H9 (cell line): ENCODE data around the gene PEX14. TPM values are rescaled to one million over a fixed set of nuclear protein-coding genes. Genes with fewer than 3 reads are reported as not detected.

ENCODE experiments used
- DNase-seq: peaks from one replicate; pipeline ENCODE4 v3.0.0-alpha.2; 2017
- H2AFZ ChIP-seq: one replicate; pipeline ENCODE4 v1.6.1; 2013; ENCODE audit warnings: mild to moderate bottlenecking, low read length, control low read depth, moderate library complexity
- H2AK5ac ChIP-seq: 2 replicates; pipeline ENCODE4 v1.6.1; 2013; ENCODE audit warnings: low read length, control low read depth, mixed read lengths; ENCODE audit not compliant: insufficient read length
- H2BK120ac ChIP-seq: one replicate; pipeline ENCODE4 v1.6.1; 2013; ENCODE audit warnings: low read depth, mild to moderate bottlenecking, low read length, control low read depth, inconsistent platforms; ENCODE audit not compliant: poor library complexity, severe bottlenecking
- H2BK12ac ChIP-seq: 2 replicates; pipeline ENCODE4 v1.6.1; 2013; ENCODE audit warnings: low read length, control low read depth, mixed read lengths, low read depth; ENCODE audit not compliant: insufficient read length
- H2BK15ac ChIP-seq: 2 replicates; pipeline ENCODE4 v1.6.1; 2013; ENCODE audit warnings: low read depth, low read length, control low read depth
- H2BK20ac ChIP-seq: one replicate; pipeline ENCODE4 v1.6.1; 2013; ENCODE audit warnings: low read depth, mild to moderate bottlenecking, low read length, control low read depth, inconsistent platforms; ENCODE audit not compliant: poor library complexity, severe bottlenecking
- H2BK5ac ChIP-seq: 2 replicates; pipeline ENCODE4 v1.6.1; 2013; ENCODE audit warnings: low read length, control low read depth, mixed read lengths; ENCODE audit not compliant: insufficient read length
- H3K14ac ChIP-seq: 2 replicates; pipeline ENCODE4 v1.6.1; 2013; ENCODE audit warnings: low read length, control low read depth; ENCODE audit not compliant: insufficient read depth
- H3K18ac ChIP-seq: 2 replicates; pipeline ENCODE4 v1.6.1; 2013; ENCODE audit warnings: low read depth, mild to moderate bottlenecking, mixed read lengths, low read length, control low read depth; ENCODE audit not compliant: insufficient read length
- H3K23ac ChIP-seq: 2 replicates; pipeline ENCODE4 v1.6.1; 2013; ENCODE audit warnings: low read length, control low read depth, mixed read lengths, low read depth; ENCODE audit not compliant: insufficient read length
- H3K23me2 ChIP-seq: 2 replicates; pipeline ENCODE4 v1.6.1; 2013; ENCODE audit warnings: low read depth, mild to moderate bottlenecking, mixed read lengths, low read length, control low read depth; ENCODE audit not compliant: insufficient read length, poor library complexity, severe bottlenecking
- H3K27ac ChIP-seq: 2 replicates; pipeline ENCODE4 v1.5.1; 2013; ENCODE audit warnings: low read length, control low read depth, mixed read lengths, low read depth; ENCODE audit not compliant: insufficient read length
- H3K27me3 ChIP-seq: 2 replicates; pipeline ENCODE4 v1.6.1; 2013; ENCODE audit warnings: low read length, control low read depth, inconsistent platforms; ENCODE audit not compliant: insufficient read depth
- H3K4ac ChIP-seq: 2 replicates; pipeline ENCODE4 v1.6.1; 2013; ENCODE audit warnings: low read depth, mild to moderate bottlenecking, control low read depth, inconsistent platforms, low read length, moderate library complexity
- H3K4me1 ChIP-seq: 2 replicates; pipeline ENCODE4 v1.6.1; 2013; ENCODE audit warnings: low read length, control low read depth, inconsistent platforms; ENCODE audit not compliant: insufficient read depth
- H3K4me2 ChIP-seq: 2 replicates; pipeline ENCODE4 v1.6.1; 2013; ENCODE audit warnings: low read length, control low read depth, mixed read lengths; ENCODE audit not compliant: insufficient read length, insufficient read depth
- H3K56ac ChIP-seq: 2 replicates; pipeline ENCODE4 v1.6.1; 2013; ENCODE audit warnings: low read depth, mild to moderate bottlenecking, mixed read lengths, low read length, control low read depth; ENCODE audit not compliant: insufficient read length
- H3K79me1 ChIP-seq: 2 replicates; pipeline ENCODE4 v1.6.1; 2013; ENCODE audit warnings: low read depth, mild to moderate bottlenecking, moderate library complexity, low read length, control low read depth, inconsistent platforms; ENCODE audit not compliant: insufficient read depth, poor library complexity, severe bottlenecking
- H3K79me2 ChIP-seq: 2 replicates; pipeline ENCODE4 v1.6.1; 2013; ENCODE audit warnings: low read length, control low read depth, inconsistent platforms; ENCODE audit not compliant: insufficient read depth
- H3K9ac ChIP-seq: 2 replicates; pipeline ENCODE4 v1.6.1; 2013; ENCODE audit warnings: low read length, control low read depth, mixed read lengths; ENCODE audit not compliant: insufficient read length; ENCODE audit errors: extremely low read depth
- H3K9me3 ChIP-seq: one replicate; pipeline ENCODE4 v1.6.1; 2013; ENCODE audit warnings: low read depth, low read length, inconsistent platforms; ENCODE audit not compliant: control insufficient read depth
- H3T11ph ChIP-seq: one replicate; pipeline ENCODE4 v1.6.1; 2013; ENCODE audit warnings: mild to moderate bottlenecking, low read length, control low read depth, inconsistent platforms
- H4K20me1 ChIP-seq: one replicate; pipeline ENCODE4 v1.6.1; 2013; ENCODE audit not compliant: control insufficient read depth, insufficient read length, insufficient read depth
- H4K5ac ChIP-seq: 2 replicates; pipeline ENCODE4 v1.6.1; 2013; ENCODE audit warnings: low read depth, mild to moderate bottlenecking, mixed read lengths, low read length, control low read depth; ENCODE audit not compliant: insufficient read length
- H4K8ac ChIP-seq: replicated peaks from 2 replicates; pipeline ENCODE4 v1.6.1; 2013; ENCODE audit warnings: low read length, control low read depth, mixed read lengths, low read depth; ENCODE audit not compliant: insufficient read length
- H4K91ac ChIP-seq: 2 replicates; pipeline ENCODE4 v1.6.1; 2013; ENCODE audit warnings: low read depth, mild to moderate bottlenecking, moderate library complexity, mixed read lengths, low read length, control low read depth; ENCODE audit not compliant: insufficient read length
- H3K27ac Mint-ChIP-seq, 3 experiments: 2 replicates in 2 of 3; 3 replicates in 1 of 3; pipeline ENCODE4 v1.8.0; 2020 to 2021; ENCODE audit warnings: mixed read lengths in 3 of 3, mild to moderate bottlenecking in 1 of 3, moderate library complexity in 1 of 3
- H3K27me3 Mint-ChIP-seq: 2 replicates; pipeline ENCODE4 v1.8.0; 2021; ENCODE audit warnings: low read depth, mild to moderate bottlenecking, moderate library complexity, mixed read lengths
- H3K36me3 Mint-ChIP-seq, 3 experiments: 2 replicates in 2 of 3; 3 replicates in 1 of 3; pipeline ENCODE4 v1.8.0; 2020 to 2021; ENCODE audit warnings: low read depth in 3 of 3, mixed read lengths in 3 of 3; ENCODE audit not compliant: insufficient read depth in 1 of 3
- H3K4me1 Mint-ChIP-seq, 2 experiments: 2 replicates each; pipeline ENCODE4 v1.8.0; 2020; ENCODE audit warnings: mixed read lengths in 2 of 2
- H3K4me3 Mint-ChIP-seq, 2 experiments: 2 replicates in 1 of 2; 3 replicates in 1 of 2; pipeline ENCODE4 v1.8.0; 2020 to 2021; ENCODE audit warnings: mild to moderate bottlenecking in 2 of 2, mixed read lengths in 2 of 2, moderate library complexity in 1 of 2
- H3K9me3 Mint-ChIP-seq, 2 experiments: 2 replicates in 1 of 2; 3 replicates in 1 of 2; pipeline ENCODE4 v1.8.0; 2020; ENCODE audit warnings: mild to moderate bottlenecking in 2 of 2, mixed read lengths in 2 of 2, moderate library complexity in 1 of 2
- WGBS: extraction: QIAGEN DNeasy Blood & Tissue Kit; methylation state at CpG from one replicate; pipeline ENCODE4 v1.1.7; 2013; ENCODE audit warnings: missing lambda C conversion rate, low lambda C conversion rate, mixed read lengths; ENCODE audit not compliant: insufficient read length; ENCODE audit errors: extremely low coverage; 5-methylcytosine and 5-hydroxymethylcytosine counted together
- total RNA-seq: library from RNA; stranded (reverse); gene quantifications from 2 replicates; pipeline ENCODE4 v1.2.1, GENCODE V29; 2021
- TF ChIP-seq, protein P1 (sequence below): fragments of 200-600 bp; sonication (generic); conservative IDR thresholded peaks from 3 replicates; pipeline ENCODE4 v1.8.0; 2021; ENCODE audit warnings: antibody characterized with exemption, mild to moderate bottlenecking

PEX14 gene
- total RNA-seq, 1 experiment from 2014 or later, result 23.9 TPM

DNA sequence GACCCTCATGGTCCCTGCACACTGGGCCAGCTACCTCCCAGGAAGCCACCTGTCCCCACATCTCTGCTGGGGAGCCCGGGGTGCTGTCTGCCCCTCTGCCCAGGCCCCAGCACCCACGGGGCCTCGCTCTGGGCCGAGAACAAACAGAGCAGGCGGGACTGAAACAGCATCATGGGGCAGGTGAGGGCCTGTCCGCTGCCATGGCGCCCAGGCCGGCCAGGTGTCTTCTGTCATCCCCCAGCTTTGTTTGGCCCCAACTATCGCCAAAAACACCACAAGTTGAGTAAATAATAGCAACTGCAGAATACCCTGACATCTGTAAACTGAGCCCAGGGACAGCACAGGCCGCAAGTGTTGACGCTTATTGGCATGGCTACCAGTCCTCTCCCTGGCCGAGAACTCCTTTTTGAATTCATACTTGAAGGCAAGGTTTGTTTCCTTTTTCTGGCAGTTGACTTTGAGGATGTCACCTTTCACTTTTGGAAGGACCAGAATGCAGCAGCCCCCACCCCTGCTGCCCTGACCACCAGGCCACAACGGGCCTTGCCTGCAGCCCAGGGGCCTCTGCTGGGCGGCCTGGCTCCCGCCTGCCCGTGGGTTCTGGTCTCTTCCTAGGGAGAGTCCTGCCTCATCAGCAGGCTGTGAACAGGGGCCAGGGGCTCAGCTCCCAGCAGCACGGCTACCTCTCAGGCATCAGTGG is 169.0 kb downstream of the PEX14 start:
- no peak for DNase-seq
- H3K23ac ChIP-seq, result no peak overlapping the region
- no peaks in the 10 kb centered on the region for H3K9me3 ChIP-seq
- H2BK15ac ChIP-seq, result no peak overlapping the region
- H2BK20ac ChIP-seq, result no peak overlapping the region
- H4K91ac ChIP-seq, result no peak overlapping the region
- TF ChIP-seq, protein P1, sequence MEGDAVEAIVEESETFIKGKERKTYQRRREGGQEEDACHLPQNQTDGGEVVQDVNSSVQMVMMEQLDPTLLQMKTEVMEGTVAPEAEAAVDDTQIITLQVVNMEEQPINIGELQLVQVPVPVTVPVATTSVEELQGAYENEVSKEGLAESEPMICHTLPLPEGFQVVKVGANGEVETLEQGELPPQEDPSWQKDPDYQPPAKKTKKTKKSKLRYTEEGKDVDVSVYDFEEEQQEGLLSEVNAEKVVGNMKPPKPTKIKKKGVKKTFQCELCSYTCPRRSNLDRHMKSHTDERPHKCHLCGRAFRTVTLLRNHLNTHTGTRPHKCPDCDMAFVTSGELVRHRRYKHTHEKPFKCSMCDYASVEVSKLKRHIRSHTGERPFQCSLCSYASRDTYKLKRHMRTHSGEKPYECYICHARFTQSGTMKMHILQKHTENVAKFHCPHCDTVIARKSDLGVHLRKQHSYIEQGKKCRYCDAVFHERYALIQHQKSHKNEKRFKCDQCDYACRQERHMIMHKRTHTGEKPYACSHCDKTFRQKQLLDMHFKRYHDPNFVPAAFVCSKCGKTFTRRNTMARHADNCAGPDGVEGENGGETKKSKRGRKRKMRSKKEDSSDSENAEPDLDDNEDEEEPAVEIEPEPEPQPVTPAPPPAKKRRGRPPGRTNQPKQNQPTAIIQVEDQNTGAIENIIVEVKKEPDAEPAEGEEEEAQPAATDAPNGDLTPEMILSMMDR, result no peak
- no peak overlapping the region for H3K18ac ChIP-seq
- H2AFZ ChIP-seq, result no peak overlapping the region
- no peak overlapping the region for H2BK5ac ChIP-seq
- no peaks in the 10 kb centered on the region for H4K20me1 ChIP-seq
- H2AK5ac ChIP-seq, result no peak overlapping the region
- WGBS, result no CpG with 5 or more reads among the region's 17 CpGs
- H3K27ac ChIP-seq, result no peak overlapping the region
- H3K27me3 ChIP-seq, result peaks cover 7% of the 10 kb centered on the region; the same call in 1 of the 2 replicates
- no peaks in the 10 kb centered on the region for H3K79me1 ChIP-seq
- H3K4me2 ChIP-seq, result no peak overlapping the region
- Mint-ChIP-seq H3K36me3 (no peaks in the 10 kb centered on the region), H3K9me3 (no peaks in the 10 kb centered on the region), H3K27ac (no peak overlapping the region), H3K4me1 (peaks cover 0 to 18% of the 10 kb centered on the region in 2 experiments; a peak in 3 of 4 replicates), H3K27me3 (peaks cover 22% of the 10 kb centered on the region), H3K4me3 (no peak overlapping the region)
- H3K4ac ChIP-seq, result no peak overlapping the region
- H2BK120ac ChIP-seq, result no peak overlapping the region
- no peak overlapping the region for H3K56ac ChIP-seq
- H3K9ac ChIP-seq, result no peak overlapping the region
- no peak overlapping the region for H3K14ac ChIP-seq
- H3K23me2 ChIP-seq, result peaks cover 4% of the 10 kb centered on the region
- no peak overlapping the region for H3T11ph ChIP-seq
- no peak overlapping the region for H2BK12ac ChIP-seq
- H3K4me1 ChIP-seq, result no peaks in the 10 kb centered on the region
- H4K8ac ChIP-seq, result no peak overlapping the region
- H3K79me2 ChIP-seq, result no peaks in the 10 kb centered on the region
- H4K5ac ChIP-seq, result no peak overlapping the region
